OCI-LY3 (cell line): Measurements from ENCODE around the gene BCAR3.

Experiments
- CTCF ChIP-seq: fragments of 200-600, 300-600 bp; sonication (generic); IDR thresholded peaks from 2 replicates; pipeline ENCODE4 v1.5.1; 2014; ENCODE audit warnings: antibody characterized with exemption, low read length, low read depth
- EZH2phosphoT487 ChIP-seq: fragments of 200-600 bp; shearing (Covaris generic); IDR thresholded peaks from 2 replicates; pipeline ENCODE4 v1.6.1; 2018; ENCODE audit warnings: antibody characterized with exemption, mixed run types, low read depth

DNA sequence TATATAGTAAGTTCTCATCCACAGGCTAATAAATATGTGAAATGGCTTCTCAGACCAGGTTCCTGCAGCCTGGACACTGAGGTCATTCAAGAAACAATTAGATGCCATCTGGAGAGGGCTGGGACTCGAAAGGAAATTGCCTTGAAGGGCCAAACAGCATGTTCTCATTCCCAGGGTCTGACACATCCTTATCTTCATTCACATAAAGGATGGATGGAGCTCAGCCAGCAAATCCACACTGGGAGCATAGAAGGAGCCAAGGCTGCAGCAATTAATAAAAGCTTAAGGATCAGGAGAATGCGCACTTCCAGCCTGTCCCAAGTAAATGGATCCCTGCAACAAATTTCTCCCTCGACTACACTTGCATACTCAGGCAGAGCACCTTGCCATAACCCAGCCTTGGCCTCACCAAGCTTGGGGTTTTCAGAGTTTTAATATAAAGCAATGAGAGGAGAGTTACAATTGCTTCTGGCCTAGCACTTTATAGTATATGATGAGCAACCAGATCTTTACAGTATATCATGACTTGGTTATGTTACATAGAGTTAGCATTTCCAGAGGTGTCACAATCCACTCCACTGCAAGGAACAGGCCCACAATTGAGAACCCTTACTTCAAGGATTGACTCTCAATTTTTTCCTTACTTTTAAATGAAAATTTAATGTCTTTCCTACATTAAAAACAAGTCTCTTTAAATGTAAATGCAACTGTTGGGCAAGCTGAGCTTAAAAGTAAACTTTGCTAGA, 55.9 kb downstream of the BCAR3 start:
- TF ChIP-seq CTCF (no peak), EZH2phosphoT487 (no peak)
